ENCODE measurements around the gene CDKN2C.

DNA sequence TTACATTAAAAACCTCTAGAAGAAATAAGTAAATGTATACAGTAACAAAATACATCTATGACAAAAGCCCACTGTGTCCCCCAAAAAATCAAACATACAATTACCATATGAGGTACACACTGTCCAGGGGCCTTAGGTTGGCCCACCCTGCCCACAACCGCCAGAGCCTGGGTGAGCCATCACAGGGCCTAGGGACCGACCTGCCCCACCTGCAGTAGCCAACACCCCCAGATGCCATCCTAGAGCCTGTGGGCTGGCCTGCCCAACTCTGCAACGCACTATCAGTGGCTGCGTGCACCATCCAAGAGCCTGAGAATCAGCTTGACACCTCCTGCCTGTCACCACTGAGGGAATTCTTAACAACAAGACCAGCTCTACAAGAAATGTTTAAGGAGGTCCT lies 49.0 kb upstream of the CDKN2C start:
- TF ChIP-seq, protein P1, sequence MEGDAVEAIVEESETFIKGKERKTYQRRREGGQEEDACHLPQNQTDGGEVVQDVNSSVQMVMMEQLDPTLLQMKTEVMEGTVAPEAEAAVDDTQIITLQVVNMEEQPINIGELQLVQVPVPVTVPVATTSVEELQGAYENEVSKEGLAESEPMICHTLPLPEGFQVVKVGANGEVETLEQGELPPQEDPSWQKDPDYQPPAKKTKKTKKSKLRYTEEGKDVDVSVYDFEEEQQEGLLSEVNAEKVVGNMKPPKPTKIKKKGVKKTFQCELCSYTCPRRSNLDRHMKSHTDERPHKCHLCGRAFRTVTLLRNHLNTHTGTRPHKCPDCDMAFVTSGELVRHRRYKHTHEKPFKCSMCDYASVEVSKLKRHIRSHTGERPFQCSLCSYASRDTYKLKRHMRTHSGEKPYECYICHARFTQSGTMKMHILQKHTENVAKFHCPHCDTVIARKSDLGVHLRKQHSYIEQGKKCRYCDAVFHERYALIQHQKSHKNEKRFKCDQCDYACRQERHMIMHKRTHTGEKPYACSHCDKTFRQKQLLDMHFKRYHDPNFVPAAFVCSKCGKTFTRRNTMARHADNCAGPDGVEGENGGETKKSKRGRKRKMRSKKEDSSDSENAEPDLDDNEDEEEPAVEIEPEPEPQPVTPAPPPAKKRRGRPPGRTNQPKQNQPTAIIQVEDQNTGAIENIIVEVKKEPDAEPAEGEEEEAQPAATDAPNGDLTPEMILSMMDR (conservative IDR thresholded peaks at IDR 0.05) = no peak
- no peak for TF ChIP-seq ZFX (IDR thresholded peaks at IDR 0.05)
